ENCODE data around the gene FKRP. TPM values are rescaled to one million over a fixed set of nuclear protein-coding genes. Genes with fewer than 3 reads are reported as not detected.

FKRP gene
- total and polyA plus RNA-seq, 9 donors: 10.7 to 24.4 (median 18.7) TPM

GRCh38 chr19:46744005-46744691 lies 1.7 kb upstream of the FKRP start:
- no peak for TF ChIP-seq EP300 (IDR thresholded peaks at IDR 0.05)
- TF ChIP-seq CTCF (IDR thresholded peaks at IDR 0.05): no peak
- no peak for TF ChIP-seq POLR2A (IDR thresholded peaks at IDR 0.05)
- DNase-seq: no peak
- Histone ChIP-seq H3K9me3 (no peaks in the 10 kb centered on the region), H3K36me3 (no peaks in the 10 kb centered on the region), H3K27ac (no peak overlapping the region), H3K4me1 (ENCODE audit: insufficient read depth) (peaks cover 11% of the 10 kb centered on the region), H3K27me3 (no peaks in the 10 kb centered on the region), H3K4me3 (no peak overlapping the region)
- WGBS, 3 donors: 80 to 85% (median 83%) methylated on average over 12 of the region's 12 CpGs
- intact Hi-C loops (cut with DNase I): loop anchor here in 1 of 4 donors (10.0 kb wide), 1 partner anchor 139 kb away; the partner anchor contains the start of gene CALM3

- peak in 2 of 5 donors; percentile 31 to 35 for DNase-seq
- intact Hi-C loops (cut with DNase I): loop anchor here in 1 of 4 donors (10.0 kb wide), 1 partner anchor 140 kb away; the partner anchor contains the start of gene CALM3
- Histone ChIP-seq H3K27ac (no peak overlapping the region), H3K4me1 (ENCODE audit: insufficient read depth) (peaks cover 11% of the 10 kb centered on the region), H3K27me3 (no peaks in the 10 kb centered on the region), H3K9me3 (no peaks in the 10 kb centered on the region), H3K4me3 (peak overlapping the region; percentile 95), H3K36me3 (no peaks in the 10 kb centered on the region)
- WGBS, 3 donors: 7 to 14% (median 11%) methylated on average over 8 of the region's 8 CpGs
- no peak for TF ChIP-seq POLR2A (IDR thresholded peaks at IDR 0.05)
- TF ChIP-seq EP300 (IDR thresholded peaks at IDR 0.05): no peak
- TF ChIP-seq CTCF (IDR thresholded peaks at IDR 0.05): no peak
These were observed 827 bp upstream of the FKRP start for GRCh38 chr19:46745030-46745429.

- H3K9me3 ChIP-seq: no peaks in the 10 kb centered on the region
- intact Hi-C loops (cut with DNase I): loop anchor here in 1 of 4 donors (10.0 kb wide), 1 partner anchor 142 kb away; the partner anchor contains the start of gene CALM3
- no peaks in the 10 kb centered on the region for H3K27me3 ChIP-seq
- peaks cover 11% of the 10 kb centered on the region for H3K4me1 ChIP-seq (ENCODE audit: insufficient read depth)
- 0 to 3% (median 1%) methylated on average over 19 to 49 of the region's 74 CpGs for WGBS, 3 donors
- peak; percentile 52 to 79 (median 66) for DNase-seq
- TF ChIP-seq CTCF (IDR thresholded peaks at IDR 0.05) (no peak), POLR2A (IDR thresholded peaks at IDR 0.05) (no peak), EP300 (IDR thresholded peaks at IDR 0.05) (no peak)
- H3K27ac ChIP-seq: peak within 1 kb of the TSS; percentile 83 to 93
- no peaks in the 10 kb centered on the region for H3K36me3 ChIP-seq
- peak within 1 kb of the TSS; percentile 95 for H3K4me3 ChIP-seq
These were observed 612 bp downstream of the FKRP start, which contains the start of gene STRN4 for GRCh38 chr19:46746281-46747057. Gene STRN4, minus strand, starts transcription at chr19:46746450. Its CDS starts 20 bp downstream, at chr19:46746430.

- no peaks in the 10 kb centered on the region for H3K27me3 ChIP-seq
- H3K9me3 ChIP-seq: no peaks in the 10 kb centered on the region
- H3K4me3 ChIP-seq: no peak overlapping the region
- WGBS, 3 donors: 83 to 88% (median 83%) methylated on average over 21 of the region's 21 CpGs
- no peaks in the 10 kb centered on the region for H3K36me3 ChIP-seq
- H3K4me1 ChIP-seq (ENCODE audit: insufficient read depth): peaks cover 11% of the 10 kb centered on the region
- peak in 4 of 5 donors; percentile 65 to 79 (median 71) for DNase-seq
- no peak overlapping the region for H3K27ac ChIP-seq
- intact Hi-C loops (cut with DNase I): loop anchor here in 1 of 4 donors (10.0 kb wide), 1 partner anchor 144 kb away; the partner anchor contains the start of gene CALM3
- TF ChIP-seq CTCF (IDR thresholded peaks at IDR 0.05): peak; percentile 22 to 38 (median 36)
- no peak for TF ChIP-seq EP300 (IDR thresholded peaks at IDR 0.05)
These were observed 2.7 kb downstream of the FKRP start for GRCh38 chr19:46748325-46749109.

Measured in ovary (tissue), 9 donors.